Activated naive CD4-positive, alpha-beta T cell treated with anti-CD3 and anti-CD28 coated beads for 36 hours (primary cell): Measurements from ENCODE around the gene MRPS18A. TPM values are rescaled to one million over a fixed set of nuclear protein-coding genes. Genes with fewer than 3 reads are reported as not detected.

ENCODE experiments used
- CTCF ChIA-PET: fragments of 350-600 bp; sonication (Branson Sonifier 250); formaldehyde crosslinking; loops from one replicate; lab custom pipeline; 2021; ENCODE audit warnings: antibody characterized with exemption; lab: Charles Lee
- DNase-seq: peaks from one replicate; pipeline ENCODE4 v3.0.0-alpha.2; 2020
- H3K27ac Mint-ChIP-seq: one replicate; pipeline ENCODE4 v1.8.0; 2021; ENCODE audit warnings: mild to moderate bottlenecking, mixed read lengths
- H3K27me3 Mint-ChIP-seq: one replicate; pipeline ENCODE4 v1.8.0; 2021; ENCODE audit warnings: low read depth, mixed read lengths
- H3K36me3 Mint-ChIP-seq: one replicate; pipeline ENCODE4 v1.8.0; 2021; ENCODE audit warnings: low read depth, mixed read lengths
- H3K4me1 Mint-ChIP-seq: one replicate; pipeline ENCODE4 v1.8.0; 2021; ENCODE audit warnings: low read depth, mixed read lengths
- H3K4me3 Mint-ChIP-seq: one replicate; pipeline ENCODE4 v1.8.0; 2021; ENCODE audit warnings: mild to moderate bottlenecking, moderate library complexity, mixed read lengths
- H3K9me3 Mint-ChIP-seq: one replicate; pipeline ENCODE4 v1.8.0; 2021; ENCODE audit warnings: mixed read lengths
- intact Hi-C: fragments of 100-400 bp; cut with micrococcal nuclease; formaldehyde crosslinking; loops from one replicate; pipeline ENCODE4 v1.15.1; 2023
- total RNA-seq, 2 experiments: library from RNA; stranded (reverse); gene quantifications; one replicate each; pipeline ENCODE4 v1.2.3, GENCODE V29; 2021

Gene MRPS18A
- total RNA-seq, 2 experiments from 2014 or later: 47.8 to 50.2 TPM

DNA sequence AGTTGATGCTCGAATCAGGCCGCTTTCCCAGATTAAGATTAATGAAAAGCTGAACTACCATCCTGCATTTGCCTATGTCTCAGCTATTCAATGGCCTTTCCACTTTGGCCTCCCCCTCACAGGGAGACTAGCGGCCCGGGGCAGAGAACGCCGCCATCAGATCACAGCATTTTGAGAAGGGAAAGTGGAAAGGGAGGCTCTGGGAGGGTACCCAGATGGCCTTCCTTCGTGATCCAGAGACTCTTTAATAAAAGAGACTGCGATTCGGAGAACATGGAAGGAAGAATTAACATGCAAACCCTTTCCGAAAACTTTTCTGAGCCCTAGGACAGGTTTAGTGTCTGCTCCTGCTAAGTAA, 533 bp downstream of the MRPS18A start:
- H3K9me3 Mint-ChIP-seq: no peaks in the 10 kb centered on the region
- CTCF ChIA-PET: interaction anchor here (1.4 to 1.6 kb wide), 2 partner anchors 18 to 82 kb away, joined by 4 read pairs; no protein-coding TSS in a partner anchor
- H3K27ac Mint-ChIP-seq: peak overlapping the region; percentile 81
- no peaks in the 10 kb centered on the region for H3K36me3 Mint-ChIP-seq
- DNase-seq: no peak
- intact Hi-C loops: loop anchor here (1.0 to 2.0 kb wide), 5 partner anchors 20 to 82 kb away; partner anchors contain the start of gene MAD2L1BP
- peak overlapping the region; percentile 92 for H3K4me3 Mint-ChIP-seq
- H3K27me3 Mint-ChIP-seq: peaks cover 3% of the 10 kb centered on the region
- peaks cover 46% of the 10 kb centered on the region for H3K4me1 Mint-ChIP-seq

- Mint-ChIP-seq H3K36me3 (peaks cover 4% of the 10 kb centered on the region), H3K27me3 (no peaks in the 10 kb centered on the region), H3K9me3 (no peaks in the 10 kb centered on the region), H3K27ac (no peak overlapping the region), H3K4me3 (no peak overlapping the region), H3K4me1 (peaks cover 46% of the 10 kb centered on the region)
- intact Hi-C loops: no loop called here
- no peak for DNase-seq
- CTCF ChIA-PET: interaction anchor here (0.8 to 1.1 kb wide), 2 partner anchors 16 to 85 kb away, joined by 3 read pairs; no protein-coding TSS in a partner anchor
Measured at GRCh38 chr6:43683708-43684455, 3.7 kb downstream of the MRPS18A start.

DNA sequence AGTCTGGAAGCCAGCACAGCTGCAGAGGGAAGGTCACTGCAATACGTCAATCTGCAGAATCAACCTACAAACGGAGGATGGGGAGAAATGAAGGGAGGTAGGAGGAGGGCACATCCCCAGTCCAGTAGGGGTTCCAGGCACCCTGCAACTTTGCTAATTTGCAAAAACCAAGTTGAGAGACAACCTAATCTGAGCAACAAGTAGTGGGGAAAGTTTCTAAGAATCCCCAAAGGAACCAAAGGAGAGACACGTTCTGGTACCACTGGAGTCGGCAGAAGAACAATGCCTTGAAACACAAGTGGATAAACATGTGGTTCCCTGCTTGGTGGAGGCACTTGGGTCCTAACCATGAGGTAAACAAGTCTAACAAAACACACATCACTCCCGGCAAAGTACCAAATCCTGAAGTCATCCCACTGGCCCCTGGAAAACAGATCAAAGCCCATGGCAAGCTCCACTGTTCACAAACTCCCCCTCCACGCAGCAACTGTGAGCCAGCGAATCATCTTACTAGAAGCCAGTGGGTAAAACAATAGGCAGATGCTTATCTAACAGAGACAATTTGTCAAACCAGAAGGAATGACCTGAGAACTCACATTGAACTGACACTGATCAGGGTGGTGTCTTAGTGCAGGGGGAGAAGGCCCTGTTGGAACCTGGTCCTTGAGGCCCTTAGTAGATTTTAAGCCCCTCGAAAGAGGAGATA, 4.7 kb downstream of the MRPS18A start:
- CTCF ChIA-PET: no interaction called here
- no peak overlapping the region for H3K4me3 Mint-ChIP-seq
- intact Hi-C loops: no loop called here
- no peaks in the 10 kb centered on the region for H3K9me3 Mint-ChIP-seq
- H3K27ac Mint-ChIP-seq: no peak overlapping the region
- no peak for DNase-seq
- H3K27me3 Mint-ChIP-seq: no peaks in the 10 kb centered on the region
- H3K4me1 Mint-ChIP-seq: peaks cover 42% of the 10 kb centered on the region
- peaks cover 4% of the 10 kb centered on the region for H3K36me3 Mint-ChIP-seq

DNA sequence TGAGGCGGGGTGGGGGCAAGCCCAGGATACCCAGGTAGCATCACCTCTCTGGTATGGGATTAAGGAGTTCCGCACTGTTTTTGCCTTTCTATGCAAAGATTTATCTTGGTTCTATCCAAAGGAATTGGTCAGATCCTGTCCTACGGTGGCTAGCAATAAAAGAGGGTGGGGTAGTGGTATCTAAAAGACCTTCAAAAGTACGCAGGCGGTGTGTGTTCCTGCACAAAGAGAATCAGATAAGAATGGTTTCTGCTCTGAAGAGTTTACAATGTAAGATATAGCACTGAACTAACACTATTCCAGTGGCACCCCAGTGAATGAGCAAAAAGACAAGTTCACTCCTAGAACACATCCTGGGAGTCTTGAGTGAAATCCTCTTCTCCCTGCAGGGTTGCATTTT, 6.3 kb downstream of the MRPS18A start:
- intact Hi-C loops: no loop called here
- H3K27me3 Mint-ChIP-seq: no peaks in the 10 kb centered on the region
- H3K27ac Mint-ChIP-seq: no peak overlapping the region
- H3K4me3 Mint-ChIP-seq: no peak overlapping the region
- H3K9me3 Mint-ChIP-seq: no peaks in the 10 kb centered on the region
- H3K36me3 Mint-ChIP-seq: peaks cover 4% of the 10 kb centered on the region
- CTCF ChIA-PET: no interaction called here
- H3K4me1 Mint-ChIP-seq: peaks cover 33% of the 10 kb centered on the region
- no peak for DNase-seq

DNA sequence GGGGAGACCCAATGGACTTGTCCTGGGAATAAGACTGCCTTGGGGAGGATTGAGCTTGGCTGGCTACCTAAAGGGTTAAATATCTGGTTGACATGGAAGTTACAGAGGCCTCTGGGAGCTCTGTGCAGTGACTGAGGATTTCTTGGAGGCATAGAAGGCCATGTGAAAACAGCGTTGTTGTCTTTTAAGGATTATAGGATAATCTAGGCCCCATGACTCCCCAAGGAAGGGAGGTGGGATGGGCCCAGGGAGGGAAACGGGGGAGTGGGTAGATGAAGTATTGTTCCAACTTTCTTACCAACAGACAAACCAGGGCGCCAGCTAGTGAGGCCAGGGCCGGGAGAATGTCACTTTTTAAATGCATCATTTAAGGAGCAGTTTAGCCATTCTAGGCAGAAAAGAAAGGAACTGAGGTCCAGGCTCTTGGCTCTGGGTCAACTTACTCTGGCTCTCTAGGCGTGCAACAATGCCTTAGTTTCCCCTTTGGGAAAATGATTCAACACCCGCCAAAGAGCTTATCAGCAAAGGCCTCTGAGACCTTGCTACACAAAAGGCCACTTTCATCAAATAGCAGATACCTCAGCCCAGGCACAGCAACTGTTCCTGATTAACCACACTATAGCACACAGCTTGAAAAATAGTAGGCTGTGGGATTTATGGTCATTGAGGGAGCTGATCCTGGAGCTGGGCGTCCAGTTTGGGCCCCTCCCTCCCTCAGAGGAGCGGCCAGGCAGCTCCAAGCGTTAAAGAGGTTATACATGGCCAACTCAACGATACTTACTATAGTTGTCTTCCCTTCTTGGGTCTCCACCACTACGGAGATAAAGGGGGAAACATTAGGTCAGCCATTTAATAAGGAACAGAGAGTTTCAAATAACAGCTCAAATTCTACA, 7.0 kb downstream of the MRPS18A start:
- H3K4me3 Mint-ChIP-seq: no peak overlapping the region
- peaks cover 27% of the 10 kb centered on the region for H3K4me1 Mint-ChIP-seq
- no peak overlapping the region for H3K27ac Mint-ChIP-seq
- no peak for DNase-seq
- CTCF ChIA-PET: interaction anchor here (0.6 to 1.0 kb wide), 2 partner anchors 10 to 21 kb away, joined by 3 read pairs; no protein-coding TSS in a partner anchor
- H3K36me3 Mint-ChIP-seq: peaks cover 4% of the 10 kb centered on the region
- no peaks in the 10 kb centered on the region for H3K27me3 Mint-ChIP-seq
- intact Hi-C loops: no loop called here
- H3K9me3 Mint-ChIP-seq: no peaks in the 10 kb centered on the region

DNA sequence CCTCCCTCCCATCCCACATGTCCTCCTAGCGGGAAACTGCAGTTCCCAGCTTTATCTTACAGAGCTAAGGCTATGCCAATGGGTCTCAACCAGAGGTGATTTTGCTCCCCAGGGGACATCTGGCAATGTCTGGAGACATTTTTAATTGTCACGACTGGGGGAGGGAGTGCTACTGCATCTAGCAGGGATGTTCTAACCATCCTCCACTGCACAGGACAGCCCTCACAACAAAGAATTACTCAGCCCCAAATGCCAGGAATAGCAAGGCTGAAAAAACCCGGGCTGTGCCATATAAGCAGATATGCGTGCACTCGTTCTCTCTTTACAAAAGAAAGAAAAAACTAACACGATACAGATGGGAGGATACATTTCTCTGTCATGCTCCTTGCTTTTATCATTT, 8.5 kb downstream of the MRPS18A start:
- no peak for DNase-seq
- H3K27ac Mint-ChIP-seq: no peak overlapping the region
- no peaks in the 10 kb centered on the region for H3K27me3 Mint-ChIP-seq
- no peaks in the 10 kb centered on the region for H3K9me3 Mint-ChIP-seq
- H3K4me3 Mint-ChIP-seq: no peak overlapping the region
- peaks cover 13% of the 10 kb centered on the region for H3K4me1 Mint-ChIP-seq
- CTCF ChIA-PET: interaction anchor here (1.0 to 1.8 kb wide), 2 partner anchors 13 to 14 kb away, joined by 3 to 6 read pairs; no protein-coding TSS in a partner anchor
- intact Hi-C loops: no loop called here
- peaks cover 6% of the 10 kb centered on the region for H3K36me3 Mint-ChIP-seq

GRCh38 chr6:43678341-43678740, 9.2 kb downstream of the MRPS18A start:
- Mint-ChIP-seq H3K4me1 (peaks cover 9% of the 10 kb centered on the region), H3K27ac (no peak overlapping the region), H3K9me3 (no peaks in the 10 kb centered on the region), H3K36me3 (peaks cover 6% of the 10 kb centered on the region), H3K4me3 (no peak overlapping the region), H3K27me3 (no peaks in the 10 kb centered on the region)
- intact Hi-C loops: no loop called here
- CTCF ChIA-PET: interaction anchor here (1.0 to 1.8 kb wide), 5 partner anchors 9 to 397 kb away, joined by 3 to 8 read pairs (median 4); no protein-coding TSS in a partner anchor
- DNase-seq: no peak

DNA sequence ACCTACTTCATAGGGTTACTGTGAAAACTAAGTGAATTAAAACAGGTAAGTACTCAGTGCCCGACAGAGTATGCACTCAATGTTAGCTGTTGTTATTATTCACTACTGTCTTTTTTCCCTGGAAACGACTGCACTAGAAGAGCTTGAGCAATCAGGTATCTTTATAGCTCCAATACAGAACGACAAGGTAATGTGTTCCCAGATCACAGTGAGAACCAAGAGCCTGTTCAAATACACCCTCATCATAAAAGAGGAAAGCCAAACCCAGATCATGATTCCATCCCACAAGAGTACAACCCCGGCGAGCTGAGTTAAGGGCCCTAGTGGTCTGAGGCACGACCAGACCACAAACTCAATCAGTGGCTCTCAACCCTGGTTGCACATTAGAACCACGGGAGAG, 9.8 kb downstream of the MRPS18A start:
- DNase-seq: no peak
- Mint-ChIP-seq H3K4me3 (no peak overlapping the region), H3K4me1 (peaks cover 4% of the 10 kb centered on the region), H3K36me3 (peaks cover 6% of the 10 kb centered on the region), H3K9me3 (no peaks in the 10 kb centered on the region), H3K27me3 (no peaks in the 10 kb centered on the region), H3K27ac (no peak overlapping the region)
- CTCF ChIA-PET: interaction anchor here (1.0 to 1.8 kb wide), 4 partner anchors 9 to 397 kb away, joined by 4 to 8 read pairs (median 5); no protein-coding TSS in a partner anchor
- intact Hi-C loops: no loop called here

- CTCF ChIA-PET: interaction anchor here (1.0 to 1.8 kb wide), 3 partner anchors 11 to 398 kb away, joined by 4 to 6 read pairs (median 4); no protein-coding TSS in a partner anchor
- no peak for DNase-seq
- H3K27ac Mint-ChIP-seq: no peak overlapping the region
- H3K4me1 Mint-ChIP-seq: no peaks in the 10 kb centered on the region
- H3K36me3 Mint-ChIP-seq: peaks cover 6% of the 10 kb centered on the region
- H3K9me3 Mint-ChIP-seq: no peaks in the 10 kb centered on the region
- no peak overlapping the region for H3K4me3 Mint-ChIP-seq
- H3K27me3 Mint-ChIP-seq: no peaks in the 10 kb centered on the region
- intact Hi-C loops: no loop called here
Measured at GRCh38 chr6:43676962-43677606, 10.5 kb downstream of the MRPS18A start.

DNA sequence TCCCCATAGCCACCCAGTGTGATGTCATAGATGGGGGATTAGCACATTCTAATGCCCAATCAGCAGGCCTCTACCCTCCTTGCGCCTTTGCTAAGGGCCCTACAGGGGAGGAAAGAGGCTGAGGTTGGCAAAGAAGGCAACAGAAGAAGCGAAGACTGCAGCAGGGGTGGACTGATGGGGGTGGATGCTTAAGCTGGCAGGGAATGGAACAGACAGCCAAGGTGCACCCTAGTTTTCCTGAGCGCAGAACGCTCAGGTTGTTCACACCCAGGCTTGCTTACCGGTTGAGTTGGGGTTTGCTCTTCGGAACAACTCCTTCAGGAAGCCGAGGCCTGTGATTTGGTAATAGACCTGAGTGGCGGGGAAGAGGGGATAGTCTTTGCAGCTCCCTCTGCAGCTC, 12.7 kb downstream of the MRPS18A start:
- DNase-seq: no peak
- no peak overlapping the region for H3K27ac Mint-ChIP-seq
- H3K36me3 Mint-ChIP-seq: peaks cover 8% of the 10 kb centered on the region
- H3K4me1 Mint-ChIP-seq: peaks cover 4% of the 10 kb centered on the region
- H3K4me3 Mint-ChIP-seq: no peak overlapping the region
- H3K9me3 Mint-ChIP-seq: no peaks in the 10 kb centered on the region
- H3K27me3 Mint-ChIP-seq: no peaks in the 10 kb centered on the region
- intact Hi-C loops: no loop called here
- CTCF ChIA-PET: no interaction called here

- Mint-ChIP-seq H3K4me1 (peaks cover 4% of the 10 kb centered on the region), H3K27me3 (no peaks in the 10 kb centered on the region), H3K9me3 (no peaks in the 10 kb centered on the region), H3K4me3 (no peak overlapping the region), H3K36me3 (peaks cover 6% of the 10 kb centered on the region), H3K27ac (no peak overlapping the region)
- CTCF ChIA-PET: no interaction called here
- intact Hi-C loops: no loop called here
- no peak for DNase-seq
Measured at GRCh38 chr6:43674291-43674690, 13.3 kb downstream of the MRPS18A start.
